Endodermal cell (in vitro differentiated cells): ENCODE results near the gene ADCY4. TPM values are rescaled to one million over a fixed set of nuclear protein-coding genes. Genes with fewer than 3 reads are reported as not detected.

ENCODE experiments used
- DNase-seq: peaks from one replicate; pipeline ENCODE4 v3.0.0-alpha.2; 2017
- H3K27ac ChIP-seq: 2 replicates; pipeline ENCODE4 v1.5.1; 2013; ENCODE audit warnings: mild to moderate bottlenecking, low read depth, low read length, moderate library complexity
- H3K27me3 ChIP-seq: 2 replicates; pipeline ENCODE4 v1.6.1; 2013; ENCODE audit warnings: mild to moderate bottlenecking, low read length, moderate library complexity; ENCODE audit not compliant: insufficient read depth, control insufficient read depth, poor library complexity, severe bottlenecking
- H3K36me3 ChIP-seq: 2 replicates; pipeline ENCODE4 v1.7.0; 2013; ENCODE audit warnings: mild to moderate bottlenecking, low read length, moderate library complexity; ENCODE audit not compliant: control insufficient read depth, insufficient read depth
- H3K4me1 ChIP-seq: one replicate; pipeline ENCODE4 v1.7.0; 2013; ENCODE audit warnings: low read length; ENCODE audit not compliant: control insufficient read depth, insufficient read depth
- H3K4me3 ChIP-seq: 2 replicates; pipeline ENCODE4 v1.5.1; 2013; ENCODE audit warnings: mild to moderate bottlenecking, low read length, moderate library complexity
- H3K9ac ChIP-seq: 2 replicates; pipeline ENCODE4 v1.6.1; 2013; ENCODE audit warnings: mild to moderate bottlenecking, low read length, moderate library complexity; ENCODE audit not compliant: poor library complexity, severe bottlenecking; ENCODE audit errors: extremely low read depth
- H3K9me3 ChIP-seq: 2 replicates; pipeline ENCODE4 v1.6.1; 2013; ENCODE audit warnings: mild to moderate bottlenecking, low read length, moderate library complexity; ENCODE audit not compliant: control insufficient read depth
- H3K27ac Mint-ChIP-seq: 2 replicates; pipeline ENCODE4 v1.8.0; 2020; ENCODE audit warnings: mixed read lengths
- H3K27me3 Mint-ChIP-seq: 2 replicates; pipeline ENCODE4 v1.8.0; 2021; ENCODE audit warnings: mild to moderate bottlenecking, mixed read lengths; ENCODE audit not compliant: insufficient read depth
- H3K36me3 Mint-ChIP-seq: 2 replicates; pipeline ENCODE4 v1.8.0; 2020; ENCODE audit warnings: low read depth, mixed read lengths
- H3K4me1 Mint-ChIP-seq: 2 replicates; pipeline ENCODE4 v1.8.0; 2020; ENCODE audit warnings: mixed read lengths
- H3K4me3 Mint-ChIP-seq: 2 replicates; pipeline ENCODE4 v1.8.0; 2020; ENCODE audit warnings: mild to moderate bottlenecking, moderate library complexity, mixed read lengths
- H3K9me3 Mint-ChIP-seq: 2 replicates; pipeline ENCODE4 v1.8.0; 2020; ENCODE audit warnings: mild to moderate bottlenecking, mixed read lengths
- CTCF ChIP-seq: fragments of 200-600 bp; sonication (generic); conservative IDR thresholded peaks from 2 replicates; pipeline ENCODE4 v1.5.0; 2021; ENCODE audit warnings: antibody characterized with exemption, mild to moderate bottlenecking
- WGBS, 2 experiments: methylation state at CpG; one replicate each; pipeline versions ENCODE4 v1.1.5 to v1.1.7; 2013; ENCODE audit warnings: missing lambda C conversion rate in 2 of 2, mixed read lengths in 1 of 2; ENCODE audit not compliant: insufficient coverage in 1 of 2, insufficient read length in 1 of 2; 5-methylcytosine and 5-hydroxymethylcytosine counted together
- total RNA-seq, 2 donors: library from RNA; stranded (reverse); fragmentation: NEBNext Ultra II Directional in 1 of 2; extraction: Animal tissue kit (Norgen Biotek cat#: 25700) in 1 of 2; gene quantifications; 2 replicates in 1 of 2; 3 replicates in 1 of 2; pipeline ENCODE4 v1.2.1, GENCODE V29; 2021

ADCY4 gene
- total RNA-seq, 2 donors from 2014 or later, result not detected

- H3K4me1 ChIP-seq, result no peaks in the 10 kb centered on the region
- H3K27ac Mint-ChIP-seq, result peak overlapping the region; percentile 97
- no peaks in the 10 kb centered on the region for H3K9me3 Mint-ChIP-seq
- peak; percentile 63 for DNase-seq
- no peak for TF ChIP-seq CTCF
- peak overlapping the region; percentile 92 for H3K4me3 ChIP-seq
- no peaks in the 10 kb centered on the region for H3K9me3 ChIP-seq
- peak overlapping the region; percentile 89 for H3K4me3 Mint-ChIP-seq
- H3K36me3 ChIP-seq, result peaks cover 44% of the 10 kb centered on the region
- H3K9ac ChIP-seq, result peak overlapping the region; percentile 64
- H3K27me3 Mint-ChIP-seq, result no peaks in the 10 kb centered on the region
- H3K4me1 Mint-ChIP-seq, result peaks cover 16% of the 10 kb centered on the region
- H3K27me3 ChIP-seq, result no peaks in the 10 kb centered on the region
- WGBS, 2 experiments, result 81 to 85% methylated on average over 6 to 7 of the region's 7 CpGs
- H3K36me3 Mint-ChIP-seq, result peaks cover 40% of the 10 kb centered on the region
- H3K27ac ChIP-seq, result no peak overlapping the region
Measured at GRCh38 chr14:24298892-24299254, 36.0 kb downstream of the ADCY4 start.

GRCh38 chr14:24297190-24297964 is 37.5 kb downstream of the ADCY4 start:
- H3K4me3 Mint-ChIP-seq, result no peak overlapping the region
- Histone ChIP-seq H3K4me3 (no peak overlapping the region), H3K9ac (no peak overlapping the region), H3K27me3 (no peaks in the 10 kb centered on the region), H3K36me3 (peaks cover 34% of the 10 kb centered on the region), H3K27ac (no peak overlapping the region), H3K4me1 (no peaks in the 10 kb centered on the region), H3K9me3 (no peaks in the 10 kb centered on the region)
- H3K4me1 Mint-ChIP-seq, result peaks cover 16% of the 10 kb centered on the region
- peaks cover 29% of the 10 kb centered on the region for H3K36me3 Mint-ChIP-seq
- H3K27ac Mint-ChIP-seq, result peak overlapping the region; percentile 35
- no peak for DNase-seq
- H3K27me3 Mint-ChIP-seq, result no peaks in the 10 kb centered on the region
- peak; percentile 75 for TF ChIP-seq CTCF
- 55 to 62% methylated on average over 5 of the region's 5 CpGs for WGBS, 2 experiments
- no peaks in the 10 kb centered on the region for H3K9me3 Mint-ChIP-seq

GRCh38 chr14:24296341-24297157 is 38.3 kb downstream of the ADCY4 start:
- no peaks in the 10 kb centered on the region for H3K9me3 Mint-ChIP-seq
- peak; percentile 84 for DNase-seq
- no peaks in the 10 kb centered on the region for H3K27me3 Mint-ChIP-seq
- Histone ChIP-seq H3K27ac (no peak overlapping the region), H3K9me3 (no peaks in the 10 kb centered on the region), H3K36me3 (peaks cover 26% of the 10 kb centered on the region), H3K27me3 (no peaks in the 10 kb centered on the region), H3K4me3 (no peak overlapping the region), H3K4me1 (no peaks in the 10 kb centered on the region), H3K9ac (no peak overlapping the region)
- peaks cover 16% of the 10 kb centered on the region for H3K4me1 Mint-ChIP-seq
- H3K36me3 Mint-ChIP-seq, result peaks cover 25% of the 10 kb centered on the region
- peak overlapping the region; percentile 50 for H3K27ac Mint-ChIP-seq
- 69 to 74% methylated on average over 11 to 12 of the region's 12 CpGs for WGBS, 2 experiments
- no peak overlapping the region for H3K4me3 Mint-ChIP-seq
- TF ChIP-seq CTCF, result peak; percentile 86
